ENCODE data around the gene CPT1B. TPM values are rescaled to one million over a fixed set of nuclear protein-coding genes. Genes with fewer than 3 reads are reported as not detected.

CPT1B gene
- total RNA-seq, 1 donor from 2014 or later: 74.3 TPM

- intact Hi-C loops (cut with micrococcal nuclease): no loop called here
- H3K36me3 Mint-ChIP-seq (ENCODE audit: low read depth): peaks cover 40% of the 10 kb centered on the region
- H3K27me3 Mint-ChIP-seq (ENCODE audit: low read depth): peaks cover 5% of the 10 kb centered on the region
- H3K4me3 Mint-ChIP-seq (ENCODE audit: low read depth): no peak overlapping the region
- H3K27ac Mint-ChIP-seq: no peak overlapping the region
- H3K9me3 Mint-ChIP-seq: no peaks in the 10 kb centered on the region
- H3K4me1 Mint-ChIP-seq (ENCODE audit: low read depth): peaks cover 2% of the 10 kb centered on the region
- DNase-seq (ENCODE audit: low spot score): no peak
Measured at GRCh38 chr22:50568626-50569025, 9.6 kb downstream of the CPT1B start.

GRCh38 chr22:50567721-50568252, 10.4 kb downstream of the CPT1B start:
- H3K4me3 Mint-ChIP-seq (ENCODE audit: low read depth): no peak overlapping the region
- DNase-seq (ENCODE audit: low spot score): no peak
- intact Hi-C loops (cut with micrococcal nuclease): no loop called here
- peaks cover 9% of the 10 kb centered on the region for H3K4me1 Mint-ChIP-seq (ENCODE audit: low read depth)
- H3K9me3 Mint-ChIP-seq: no peaks in the 10 kb centered on the region
- peaks cover 38% of the 10 kb centered on the region for H3K36me3 Mint-ChIP-seq (ENCODE audit: low read depth)
- peaks cover 10% of the 10 kb centered on the region for H3K27me3 Mint-ChIP-seq (ENCODE audit: low read depth)
- H3K27ac Mint-ChIP-seq: no peak overlapping the region

GRCh38 chr22:50564289-50564688, 13.9 kb downstream of the CPT1B start:
- peaks cover 16% of the 10 kb centered on the region for H3K4me1 Mint-ChIP-seq (ENCODE audit: low read depth)
- H3K36me3 Mint-ChIP-seq (ENCODE audit: low read depth): peaks cover 8% of the 10 kb centered on the region
- DNase-seq (ENCODE audit: low spot score): no peak
- no peak overlapping the region for H3K4me3 Mint-ChIP-seq (ENCODE audit: low read depth)
- H3K27ac Mint-ChIP-seq: no peak overlapping the region
- no peaks in the 10 kb centered on the region for H3K9me3 Mint-ChIP-seq
- H3K27me3 Mint-ChIP-seq (ENCODE audit: low read depth): peaks cover 20% of the 10 kb centered on the region
- intact Hi-C loops (cut with micrococcal nuclease): no loop called here

GRCh38 chr22:50563413-50564160, 14.6 kb downstream of the CPT1B start:
- intact Hi-C loops (cut with micrococcal nuclease): loop anchor here (1.0 to 2.0 kb wide), 2 partner anchors 19 to 38 kb away; partner anchors contain the start of genes CHKB and SCO2
- Mint-ChIP-seq H3K27me3 (ENCODE audit: low read depth) (peaks cover 20% of the 10 kb centered on the region), H3K4me3 (ENCODE audit: low read depth) (peak overlapping the region; percentile 89), H3K36me3 (ENCODE audit: low read depth) (peaks cover 7% of the 10 kb centered on the region), H3K4me1 (ENCODE audit: low read depth) (peaks cover 16% of the 10 kb centered on the region), H3K27ac (no peak overlapping the region), H3K9me3 (no peaks in the 10 kb centered on the region)
- DNase-seq (ENCODE audit: low spot score): no peak

- peak; percentile 96 for DNase-seq (ENCODE audit: low spot score)
- H3K9me3 Mint-ChIP-seq: no peaks in the 10 kb centered on the region
- H3K27ac Mint-ChIP-seq: peak within 1 kb of the TSS; percentile 66
- peaks cover 20% of the 10 kb centered on the region for H3K27me3 Mint-ChIP-seq (ENCODE audit: low read depth)
- H3K36me3 Mint-ChIP-seq (ENCODE audit: low read depth): peaks cover 3% of the 10 kb centered on the region
- peaks cover 16% of the 10 kb centered on the region for H3K4me1 Mint-ChIP-seq (ENCODE audit: low read depth)
- H3K4me3 Mint-ChIP-seq (ENCODE audit: low read depth): peak within 1 kb of the TSS; percentile 89
- intact Hi-C loops (cut with micrococcal nuclease): loop anchor here (1.0 to 2.0 kb wide), 2 partner anchors 20 to 37 kb away; partner anchors contain the start of genes CHKB and SCO2
Measured at GRCh38 chr22:50562523-50563412, 15.5 kb downstream of the CPT1B start, which contains the start of gene SYCE3. Gene SYCE3, minus strand, starts transcription at chr22:50562919. Its CDS starts 6,514 bp downstream, at chr22:50556405.

GRCh38 chr22:50561401-50562358, 16.5 kb downstream of the CPT1B start:
- no peak for DNase-seq (ENCODE audit: low spot score)
- peaks cover 20% of the 10 kb centered on the region for H3K27me3 Mint-ChIP-seq (ENCODE audit: low read depth)
- H3K4me1 Mint-ChIP-seq (ENCODE audit: low read depth): peaks cover 16% of the 10 kb centered on the region
- H3K36me3 Mint-ChIP-seq (ENCODE audit: low read depth): no peaks in the 10 kb centered on the region
- peak overlapping the region; percentile 66 for H3K27ac Mint-ChIP-seq
- H3K4me3 Mint-ChIP-seq (ENCODE audit: low read depth): peak overlapping the region; percentile 67
- no peaks in the 10 kb centered on the region for H3K9me3 Mint-ChIP-seq
- intact Hi-C loops (cut with micrococcal nuclease): loop anchor here (2.0 kb wide), 2 partner anchors 17 to 21 kb away; partner anchors contain the start of genes CHKB and KLHDC7B

- Mint-ChIP-seq H3K4me1 (ENCODE audit: low read depth) (peaks cover 19% of the 10 kb centered on the region), H3K36me3 (ENCODE audit: low read depth) (no peaks in the 10 kb centered on the region), H3K9me3 (no peaks in the 10 kb centered on the region), H3K4me3 (ENCODE audit: low read depth) (no peak overlapping the region), H3K27me3 (ENCODE audit: low read depth) (peaks cover 29% of the 10 kb centered on the region), H3K27ac (no peak overlapping the region)
- no peak for DNase-seq (ENCODE audit: low spot score)
- intact Hi-C loops (cut with micrococcal nuclease): loop anchor here (2.0 kb wide), 1 partner anchor 15 kb away; the partner anchor contains the start of gene KLHDC7B
Measured at GRCh38 chr22:50560034-50560433, 18.2 kb downstream of the CPT1B start.

GRCh38 chr22:50556703-50557102, 21.5 kb downstream of the CPT1B start:
- H3K9me3 Mint-ChIP-seq: no peaks in the 10 kb centered on the region
- H3K27ac Mint-ChIP-seq: no peak overlapping the region
- DNase-seq (ENCODE audit: low spot score): no peak
- peaks cover 18% of the 10 kb centered on the region for H3K27me3 Mint-ChIP-seq (ENCODE audit: low read depth)
- H3K4me3 Mint-ChIP-seq (ENCODE audit: low read depth): no peak overlapping the region
- H3K36me3 Mint-ChIP-seq (ENCODE audit: low read depth): no peaks in the 10 kb centered on the region
- peaks cover 9% of the 10 kb centered on the region for H3K4me1 Mint-ChIP-seq (ENCODE audit: low read depth)
- intact Hi-C loops (cut with micrococcal nuclease): no loop called here

GRCh38 chr22:50553310-50553709, 24.9 kb downstream of the CPT1B start:
- Mint-ChIP-seq H3K9me3 (no peaks in the 10 kb centered on the region), H3K4me1 (ENCODE audit: low read depth) (peaks cover 7% of the 10 kb centered on the region), H3K27me3 (ENCODE audit: low read depth) (peaks cover 8% of the 10 kb centered on the region), H3K4me3 (ENCODE audit: low read depth) (no peak overlapping the region), H3K36me3 (ENCODE audit: low read depth) (peaks cover 3% of the 10 kb centered on the region), H3K27ac (no peak overlapping the region)
- DNase-seq (ENCODE audit: low spot score): no peak
- intact Hi-C loops (cut with micrococcal nuclease): no loop called here

- H3K4me3 Mint-ChIP-seq (ENCODE audit: low read depth): no peak overlapping the region
- peaks cover 4% of the 10 kb centered on the region for H3K27me3 Mint-ChIP-seq (ENCODE audit: low read depth)
- H3K27ac Mint-ChIP-seq: no peak overlapping the region
- H3K4me1 Mint-ChIP-seq (ENCODE audit: low read depth): peaks cover 7% of the 10 kb centered on the region
- peaks cover 3% of the 10 kb centered on the region for H3K36me3 Mint-ChIP-seq (ENCODE audit: low read depth)
- intact Hi-C loops (cut with micrococcal nuclease): no loop called here
- DNase-seq (ENCODE audit: low spot score): no peak
- H3K9me3 Mint-ChIP-seq: no peaks in the 10 kb centered on the region
Measured at GRCh38 chr22:50551160-50551752, 27.0 kb downstream of the CPT1B start.

GRCh38 chr22:50550395-50550794, 27.8 kb downstream of the CPT1B start:
- H3K27ac Mint-ChIP-seq: peak overlapping the region; percentile 55
- no peak for DNase-seq (ENCODE audit: low spot score)
- H3K4me3 Mint-ChIP-seq (ENCODE audit: low read depth): peak overlapping the region; percentile 69
- peaks cover 14% of the 10 kb centered on the region for H3K4me1 Mint-ChIP-seq (ENCODE audit: low read depth)
- peaks cover 3% of the 10 kb centered on the region for H3K36me3 Mint-ChIP-seq (ENCODE audit: low read depth)
- no peaks in the 10 kb centered on the region for H3K27me3 Mint-ChIP-seq (ENCODE audit: low read depth)
- H3K9me3 Mint-ChIP-seq: no peaks in the 10 kb centered on the region
- intact Hi-C loops (cut with micrococcal nuclease): no loop called here
